CD8-positive, alpha-beta memory T cell (primary cell): ENCODE measurements around the gene SMOC1. TPM values are rescaled to one million over a fixed set of nuclear protein-coding genes. Genes with fewer than 3 reads are reported as not detected.
"Not testable (repeated sequence)": the region's sequence is repeated elsewhere in the genome, so short reads cannot be mapped to it uniquely, and the experiment has no call there.

Experiments
- CTCF ChIA-PET: fragments of 350-600 bp; sonication (Branson Sonifier 250); formaldehyde crosslinking; loops from one replicate; lab custom pipeline; 2021; ENCODE audit warnings: antibody characterized with exemption; lab: Charles Lee
- POLR2A ChIA-PET: fragments of 350-600 bp; sonication (Branson Sonifier 250); formaldehyde crosslinking; loops from one replicate; lab custom pipeline; 2021; ENCODE audit warnings: antibody characterized with exemption; lab: Charles Lee
- DNase-seq, 5 donors: peaks; one replicate each; pipeline versions ENCODE4 v3.0.0 to v3.0.0-alpha.2; 2020 to 2022; ENCODE audit warnings: mixed read lengths in 1 of 5
- H3K27ac ChIP-seq: one replicate; pipeline ENCODE4 v1.7.0; 2013; ENCODE audit warnings: low read depth, mild to moderate bottlenecking, low read length, moderate library complexity
- H3K27me3 ChIP-seq: 2 replicates; pipeline ENCODE4 v1.7.0; 2013; ENCODE audit warnings: low read length, mild to moderate bottlenecking; ENCODE audit not compliant: insufficient read depth, poor library complexity, severe bottlenecking
- H3K36me3 ChIP-seq: 2 replicates; pipeline ENCODE4 v1.7.0; 2013; ENCODE audit warnings: mild to moderate bottlenecking, low read length, moderate library complexity; ENCODE audit not compliant: insufficient read depth
- H3K4me1 ChIP-seq: 2 replicates; pipeline ENCODE4 v1.7.0; 2013; ENCODE audit warnings: mild to moderate bottlenecking, low read length, moderate library complexity; ENCODE audit not compliant: insufficient read depth
- H3K4me3 ChIP-seq: 2 replicates; pipeline ENCODE4 v1.7.0; 2013; ENCODE audit warnings: mild to moderate bottlenecking, low read length
- H3K9me3 ChIP-seq: 2 replicates; pipeline ENCODE4 v1.7.0; 2013; ENCODE audit warnings: mild to moderate bottlenecking, low read length
- H3K27ac Mint-ChIP-seq, 8 donors: one replicate each; pipeline ENCODE4 v1.8.0; 2020 to 2021; ENCODE audit warnings: mixed read lengths in 8 of 8, mild to moderate bottlenecking in 6 of 8, inconsistent platforms in 3 of 8, moderate library complexity in 3 of 8
- H3K27me3 Mint-ChIP-seq, 2 donors: one replicate each; pipeline ENCODE4 v1.8.0; 2020 to 2021; ENCODE audit warnings: mixed read lengths in 2 of 2, mild to moderate bottlenecking in 1 of 2, moderate library complexity in 1 of 2
- H3K36me3 Mint-ChIP-seq, 3 donors: one replicate each; pipeline ENCODE4 v1.8.0; 2020 to 2021; ENCODE audit warnings: mixed read lengths in 3 of 3, inconsistent platforms in 1 of 3, mild to moderate bottlenecking in 1 of 3
- H3K4me1 Mint-ChIP-seq, 3 donors: one replicate each; pipeline ENCODE4 v1.8.0; 2020 to 2021; ENCODE audit warnings: mixed read lengths in 3 of 3, inconsistent platforms in 1 of 3, mild to moderate bottlenecking in 1 of 3
- H3K4me3 Mint-ChIP-seq, 7 donors: one replicate each; pipeline ENCODE4 v1.8.0; 2020 to 2021; ENCODE audit warnings: mixed read lengths in 7 of 7, mild to moderate bottlenecking in 6 of 7, moderate library complexity in 4 of 7, inconsistent platforms in 2 of 7
- H3K9me3 Mint-ChIP-seq, 5 donors: one replicate each; pipeline ENCODE4 v1.8.0; 2020 to 2022; ENCODE audit warnings: mixed read lengths in 5 of 5, mild to moderate bottlenecking in 3 of 5, moderate library complexity in 2 of 5, inconsistent platforms in 1 of 5
- polyA plus RNA-seq: library from polyadenylated mRNA; unstranded; fragments of 300-500 nt; fragmentation: Illumina TruSeq; gene quantifications from one replicate; pipeline ENCODE4 v1.2.3, GENCODE V29; 2021
- total RNA-seq, 2 experiments: library from RNA; stranded (reverse); gene quantifications; one replicate each; pipeline ENCODE4 v1.2.3, GENCODE V29; 2021

The SMOC1 gene
- total and polyA plus RNA-seq, 3 experiments from 2014 or later, result not detected

DNA sequence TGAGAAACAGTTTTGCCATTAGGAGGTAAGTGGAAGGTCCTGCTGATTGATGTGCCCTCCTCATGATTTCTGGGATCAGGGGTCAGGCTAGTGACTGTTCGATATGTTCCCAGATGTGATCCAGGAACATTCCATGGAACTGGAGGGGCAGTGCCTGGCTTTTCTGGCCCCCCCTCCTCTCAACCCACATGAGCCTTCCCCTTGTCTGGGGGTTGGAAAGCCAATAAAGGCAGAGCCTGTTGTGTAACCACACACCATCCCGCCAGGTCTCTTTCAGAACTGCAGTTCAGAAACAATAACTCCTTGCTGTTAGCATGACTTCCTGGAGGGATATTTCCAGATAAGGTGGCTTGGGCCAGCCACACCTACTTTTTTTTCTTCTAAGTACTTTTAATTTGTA lies 17.8 kb downstream of the SMOC1 start:
- Mint-ChIP-seq H3K36me3 (peaks cover 0 to 3% (median 0%) of the 10 kb centered on the region in 3 donors), H3K9me3 (peaks cover 12 to 22% (median 16%) of the 10 kb centered on the region in 5 donors), H3K4me1 (no peaks in the 10 kb centered on the region), H3K4me3 (no peak overlapping the region), H3K27ac (no peak overlapping the region), H3K27me3 (peaks cover 4 to 43% of the 10 kb centered on the region in 2 donors)
- no peak overlapping the region for H3K27ac ChIP-seq
- peaks cover 5% of the 10 kb centered on the region for H3K9me3 ChIP-seq
- no peak for DNase-seq
- ChIA-PET CTCF (no interaction called here), POLR2A (no interaction called here)
- no peak overlapping the region for H3K4me3 ChIP-seq
- H3K27me3 ChIP-seq, result peaks cover 5% of the 10 kb centered on the region
- H3K4me1 ChIP-seq, result no peaks in the 10 kb centered on the region
- H3K36me3 ChIP-seq, result no peaks in the 10 kb centered on the region

DNA sequence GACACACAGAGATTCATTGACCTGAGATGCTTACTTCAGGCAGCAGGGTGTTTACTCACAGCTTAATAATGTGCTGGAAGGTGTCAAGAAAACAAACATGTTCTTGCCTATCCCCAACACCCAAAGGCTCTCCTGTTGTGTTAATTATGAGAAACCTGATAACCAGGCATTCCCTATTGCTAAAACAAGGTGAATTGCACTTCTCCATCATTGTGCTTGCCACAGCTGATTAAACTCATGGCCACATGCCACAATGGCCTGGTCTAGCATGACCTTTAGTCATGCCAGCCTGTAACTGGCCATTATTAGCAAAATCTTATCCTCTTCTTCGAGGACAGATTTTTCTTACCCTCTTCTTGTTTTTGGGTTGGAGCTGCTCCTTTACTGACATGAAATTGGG lies 21.4 kb downstream of the SMOC1 start:
- H3K4me1 ChIP-seq, result no peaks in the 10 kb centered on the region
- no peaks in the 10 kb centered on the region for H3K27me3 ChIP-seq
- ChIA-PET CTCF (no interaction called here), POLR2A (no interaction called here)
- Mint-ChIP-seq H3K27me3 (peaks cover 2 to 11% of the 10 kb centered on the region in 2 donors), H3K27ac (no peak overlapping the region), H3K36me3 (peaks cover 0 to 3% (median 0%) of the 10 kb centered on the region in 3 donors), H3K9me3 (peaks cover 12 to 22% (median 16%) of the 10 kb centered on the region in 5 donors), H3K4me3 (no peak overlapping the region), H3K4me1 (no peaks in the 10 kb centered on the region)
- H3K4me3 ChIP-seq, result no peak overlapping the region
- no peaks in the 10 kb centered on the region for H3K36me3 ChIP-seq
- no peak overlapping the region for H3K27ac ChIP-seq
- H3K9me3 ChIP-seq, result peaks cover 5% of the 10 kb centered on the region
- DNase-seq, result no peak

DNA sequence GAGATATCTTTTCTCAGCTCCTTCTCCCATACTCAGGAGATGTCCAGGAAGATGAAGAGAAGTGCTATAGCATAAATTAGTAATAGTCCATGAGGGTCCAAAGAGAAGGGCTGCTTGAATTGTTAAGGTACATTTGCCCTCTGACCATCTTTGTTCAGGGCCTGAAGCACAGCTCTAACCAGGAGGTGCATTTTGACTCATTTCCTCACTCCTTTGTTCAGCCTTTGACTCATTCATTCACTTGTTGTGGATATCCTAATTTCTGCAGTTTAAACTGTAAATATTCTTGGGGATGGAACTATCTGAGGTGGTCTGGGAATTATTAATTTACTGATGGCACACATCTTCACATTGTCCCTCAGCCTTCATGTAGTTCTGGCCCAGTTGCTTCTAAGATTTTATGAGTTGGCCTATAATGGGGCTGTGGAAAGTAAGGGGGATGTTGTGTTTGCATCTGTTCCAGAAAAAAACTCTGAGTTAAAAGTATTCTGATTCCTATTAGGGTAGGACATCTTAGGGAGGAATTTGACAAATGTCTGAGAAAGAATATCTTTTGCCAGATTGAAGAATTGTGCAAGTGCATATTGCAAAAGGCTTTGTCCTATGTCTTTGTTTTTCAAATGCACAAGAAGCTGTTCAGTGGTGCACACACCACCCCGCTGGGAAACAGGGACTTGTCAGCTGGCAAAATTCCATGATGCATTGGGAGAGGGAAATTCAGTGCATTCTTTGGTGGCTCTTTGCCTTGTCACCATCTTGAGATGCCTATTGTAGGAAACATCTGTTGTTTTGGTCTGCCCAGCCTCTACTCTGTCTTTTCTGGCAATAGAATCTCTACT lies 22.1 kb downstream of the SMOC1 start:
- H3K9me3 ChIP-seq, result peaks cover 5% of the 10 kb centered on the region
- POLR2A ChIA-PET, result no interaction called here
- no peaks in the 10 kb centered on the region for H3K36me3 ChIP-seq
- no peak for DNase-seq
- H3K36me3 Mint-ChIP-seq, result peaks cover 0 to 3% (median 0%) of the 10 kb centered on the region in 3 donors
- H3K27ac ChIP-seq, result no peak overlapping the region
- H3K4me1 ChIP-seq, result no peaks in the 10 kb centered on the region
- H3K4me1 Mint-ChIP-seq, result no peaks in the 10 kb centered on the region
- H3K27ac Mint-ChIP-seq, result no peak overlapping the region
- H3K27me3 ChIP-seq, result no peaks in the 10 kb centered on the region
- peaks cover 12 to 21% (median 16%) of the 10 kb centered on the region in 5 donors for H3K9me3 Mint-ChIP-seq
- CTCF ChIA-PET, result no interaction called here
- no peak overlapping the region for H3K4me3 Mint-ChIP-seq
- H3K27me3 Mint-ChIP-seq, result peaks cover 2 to 11% of the 10 kb centered on the region in 2 donors
- no peak overlapping the region for H3K4me3 ChIP-seq

DNA sequence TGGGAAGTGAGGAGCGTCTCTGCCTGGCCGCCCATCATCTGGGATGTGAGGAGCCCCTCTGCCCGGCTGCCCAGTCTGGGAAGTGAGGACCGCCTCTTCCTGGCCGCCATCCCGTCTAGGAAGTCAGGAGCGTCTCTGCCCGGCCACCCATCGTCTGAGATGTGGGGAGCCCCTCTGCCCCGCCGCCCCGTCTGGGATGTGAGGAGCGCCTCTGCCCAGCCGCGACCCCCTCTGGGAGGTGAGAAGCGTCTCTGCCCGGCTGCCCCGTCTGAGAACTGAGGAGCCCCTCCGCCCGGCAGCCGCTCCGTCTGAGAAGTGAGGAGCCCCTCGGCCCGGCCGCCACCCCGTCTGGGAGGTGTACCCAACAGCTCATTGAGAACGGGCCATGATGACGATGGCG lies 23.8 kb downstream of the SMOC1 start:
- Mint-ChIP-seq H3K9me3 (peaks cover 6 to 10% (median 8%) of the 10 kb centered on the region in 5 donors), H3K27me3 (peaks cover 2 to 11% of the 10 kb centered on the region in 2 donors)
- POLR2A ChIA-PET, H3K27me3 ChIP-seq, DNase-seq, H3K27ac ChIP-seq, H3K9me3 ChIP-seq, CTCF ChIA-PET, H3K4me1 ChIP-seq, H3K4me3 ChIP-seq, H3K27ac Mint-ChIP-seq, H3K36me3 ChIP-seq, H3K36me3 Mint-ChIP-seq, H3K4me3 Mint-ChIP-seq, H3K4me1 Mint-ChIP-seq: not testable (repeated sequence)

DNA sequence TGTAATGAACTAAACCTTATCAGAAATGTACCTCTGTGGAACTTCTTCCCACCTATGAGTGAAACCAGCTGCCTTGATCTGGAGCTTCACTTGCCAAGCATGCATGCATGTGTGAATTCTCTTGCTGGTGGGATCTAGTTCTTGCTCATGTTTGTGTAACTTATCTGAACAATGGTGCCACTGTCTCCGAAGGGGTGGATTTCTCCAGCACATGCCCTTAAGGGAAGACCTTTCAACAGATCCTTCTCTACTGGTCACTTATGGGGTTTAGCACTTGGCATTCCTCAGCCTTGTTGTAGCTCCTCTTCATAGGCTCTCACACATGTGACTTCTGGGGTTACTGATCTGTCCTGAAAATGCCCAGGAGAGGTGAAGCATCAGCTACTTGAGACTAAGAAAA lies 25.0 kb downstream of the SMOC1 start:
- no peak for DNase-seq
- ChIA-PET POLR2A (no interaction called here), CTCF (no interaction called here)
- H3K27me3 Mint-ChIP-seq, result peaks cover 5 to 10% of the 10 kb centered on the region in 2 donors
- Histone ChIP-seq H3K27me3 (no peaks in the 10 kb centered on the region), H3K36me3 (no peaks in the 10 kb centered on the region), H3K27ac (no peak overlapping the region), H3K9me3 (no peaks in the 10 kb centered on the region), H3K4me1 (no peaks in the 10 kb centered on the region), H3K4me3 (no peak overlapping the region)
- H3K4me3 Mint-ChIP-seq, result no peak overlapping the region
- H3K27ac Mint-ChIP-seq, result no peak overlapping the region
- no peaks in the 10 kb centered on the region for H3K4me1 Mint-ChIP-seq
- peaks cover 0 to 3% (median 1%) of the 10 kb centered on the region in 5 donors for H3K9me3 Mint-ChIP-seq
- no peaks in the 10 kb centered on the region for H3K36me3 Mint-ChIP-seq

DNA sequence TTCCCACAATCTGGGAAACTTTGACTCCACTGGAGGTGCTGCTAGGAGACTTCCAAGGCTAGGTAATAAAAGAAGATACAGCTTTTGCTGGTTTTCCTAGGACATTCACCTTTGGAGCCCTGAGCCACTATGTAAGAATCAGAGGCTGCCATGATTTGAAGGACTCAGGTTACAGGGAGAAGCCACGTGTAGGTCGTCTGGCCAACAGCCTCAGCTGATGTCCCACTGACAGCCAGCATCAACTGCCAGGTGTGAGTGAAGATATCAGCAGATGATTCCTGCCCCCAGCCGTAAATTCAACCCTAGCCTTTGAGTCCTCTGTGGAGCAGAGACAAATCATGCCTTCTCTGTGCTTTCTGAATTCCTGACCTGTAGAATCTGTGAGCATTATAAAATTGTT lies 27.0 kb downstream of the SMOC1 start:
- Histone ChIP-seq H3K36me3 (no peaks in the 10 kb centered on the region), H3K4me1 (no peaks in the 10 kb centered on the region), H3K27me3 (no peaks in the 10 kb centered on the region), H3K4me3 (no peak overlapping the region), H3K9me3 (no peaks in the 10 kb centered on the region), H3K27ac (no peak overlapping the region)
- Mint-ChIP-seq H3K4me1 (no peaks in the 10 kb centered on the region), H3K4me3 (no peak overlapping the region), H3K27ac (no peak overlapping the region), H3K36me3 (no peaks in the 10 kb centered on the region), H3K27me3 (peaks cover 2 to 5% of the 10 kb centered on the region in 2 donors), H3K9me3 (peaks cover 0 to 2% (median 0%) of the 10 kb centered on the region in 5 donors)
- ChIA-PET POLR2A (no interaction called here), CTCF (no interaction called here)
- DNase-seq, result no peak

DNA sequence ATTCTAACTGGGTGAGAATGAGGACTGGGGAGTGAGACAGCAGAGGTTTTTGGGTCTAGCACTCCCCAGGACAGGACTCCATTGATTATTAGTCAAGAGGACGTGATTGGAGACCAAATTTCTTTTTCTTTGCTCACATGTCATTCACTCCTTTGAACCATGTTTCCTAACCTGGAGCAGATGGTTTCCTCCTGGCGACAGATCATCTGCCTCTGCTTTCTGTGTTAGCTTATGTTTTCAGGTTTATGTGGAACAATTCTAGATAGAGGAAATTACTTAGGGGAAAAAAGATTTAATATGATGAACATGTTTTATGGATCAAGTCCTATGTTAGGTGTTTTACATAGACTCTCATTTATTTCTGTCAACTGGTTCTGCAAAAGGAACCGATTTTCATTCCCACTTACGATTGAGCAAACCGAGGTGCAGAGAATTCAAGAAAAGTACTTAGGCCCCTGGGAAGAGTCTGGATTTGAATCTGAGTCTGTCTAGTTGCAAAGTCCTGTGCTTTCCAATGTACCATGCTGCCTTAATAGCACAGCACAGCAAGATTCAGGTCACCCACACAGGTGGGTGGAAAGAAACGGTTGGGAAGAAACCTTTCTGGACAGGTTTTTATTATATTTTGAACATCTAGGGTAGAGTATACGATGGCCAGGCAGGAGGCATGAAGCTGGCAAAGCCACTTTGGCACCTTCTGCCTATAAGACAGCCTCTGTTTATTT lies 30.8 kb downstream of the SMOC1 start:
- H3K4me1 ChIP-seq, result no peaks in the 10 kb centered on the region
- DNase-seq, result no peak
- POLR2A ChIA-PET, result no interaction called here

DNA sequence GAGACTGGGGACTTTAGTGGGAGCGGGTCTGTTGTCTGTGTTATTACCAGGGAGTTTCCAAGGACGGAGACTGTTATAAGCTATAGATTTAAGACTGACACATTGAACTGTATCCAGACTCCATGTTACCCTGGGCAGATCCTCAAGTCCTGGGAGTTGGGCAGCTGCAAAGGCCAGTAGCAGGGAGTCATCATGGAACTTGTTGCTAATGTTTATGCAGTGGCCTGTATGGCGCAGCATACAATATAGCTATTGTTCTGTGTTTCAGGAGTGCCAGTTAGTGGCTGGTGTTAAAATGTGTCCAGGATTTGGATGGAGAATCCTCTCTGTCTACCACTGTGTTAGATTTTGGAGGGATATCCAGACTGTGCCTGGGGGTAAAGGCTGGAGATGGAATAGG lies 31.7 kb downstream of the SMOC1 start:
- CTCF ChIA-PET, result no interaction called here
- POLR2A ChIA-PET, result no interaction called here
- Histone ChIP-seq H3K4me1 (no peaks in the 10 kb centered on the region), H3K36me3 (no peaks in the 10 kb centered on the region), H3K4me3 (no peak overlapping the region), H3K27ac (no peak overlapping the region), H3K9me3 (no peaks in the 10 kb centered on the region), H3K27me3 (no peaks in the 10 kb centered on the region)
- Mint-ChIP-seq H3K4me3 (no peak overlapping the region), H3K9me3 (no peaks in the 10 kb centered on the region), H3K27me3 (peaks cover 7 to 23% of the 10 kb centered on the region in 2 donors), H3K36me3 (no peaks in the 10 kb centered on the region), H3K27ac (no peak overlapping the region), H3K4me1 (no peaks in the 10 kb centered on the region)
- no peak for DNase-seq

More for the DNA sequence above, 30.8 kb downstream of the SMOC1 start:
- peaks cover 7 to 14% of the 10 kb centered on the region in 2 donors for H3K27me3 Mint-ChIP-seq
- no peaks in the 10 kb centered on the region for H3K36me3 Mint-ChIP-seq
- Histone ChIP-seq H3K36me3 (no peaks in the 10 kb centered on the region), H3K9me3 (no peaks in the 10 kb centered on the region), H3K27ac (no peak overlapping the region), H3K4me3 (no peak overlapping the region), H3K27me3 (no peaks in the 10 kb centered on the region)
- H3K27ac Mint-ChIP-seq, result no peak overlapping the region
- H3K9me3 Mint-ChIP-seq, result no peaks in the 10 kb centered on the region
- H3K4me3 Mint-ChIP-seq, result no peak overlapping the region
- H3K4me1 Mint-ChIP-seq, result no peaks in the 10 kb centered on the region
- CTCF ChIA-PET, result no interaction called here
